GM12801 (cell line): ENCODE results near the gene MAN1A2.

Experiments
- CTCF ChIP-seq: IDR thresholded peaks from one replicate; pipeline ENCODE4 v1.5.1; 2011; ENCODE audit warnings: control low read depth; ENCODE audit not compliant: insufficient read length; ENCODE audit errors: extremely low read depth

The MAN1A2 gene

GRCh38 chr1:117368116-117369108, 1.2 kb downstream of the MAN1A2 start:
- no peak for TF ChIP-seq CTCF

- TF ChIP-seq CTCF = no peak
Observed at GRCh38 chr1:117370071-117370470, 2.8 kb downstream of the MAN1A2 start.

- no peak for TF ChIP-seq CTCF
Observed at GRCh38 chr1:117370509-117370908, 3.3 kb downstream of the MAN1A2 start.

- no peak for TF ChIP-seq CTCF
Observed at GRCh38 chr1:117371441-117372151, 4.3 kb downstream of the MAN1A2 start.

GRCh38 chr1:117372863-117373412, 5.7 kb downstream of the MAN1A2 start:
- no peak for TF ChIP-seq CTCF

- TF ChIP-seq CTCF = no peak
Observed at GRCh38 chr1:117373932-117374331, 6.7 kb downstream of the MAN1A2 start.

- TF ChIP-seq CTCF = no peak
Observed at GRCh38 chr1:117375327-117375726, 8.1 kb downstream of the MAN1A2 start.
